ENCODE results near the gene CALY.

Gene CALY

GRCh38 chr10:133277277-133277992 is 59.3 kb downstream of the CALY start:
- Mint-ChIP-seq H3K27ac (ENCODE audit: low read depth) (peak overlapping the region; percentile 97), H3K27me3 (no peaks in the 10 kb centered on the region), H3K4me1 (peaks cover 36% of the 10 kb centered on the region), H3K4me3 (peak overlapping the region; percentile 88), H3K36me3 (ENCODE audit: insufficient read depth) (peaks cover 33% of the 10 kb centered on the region), H3K9me3 (no peaks in the 10 kb centered on the region)
- no peak for ATAC-seq (replicated peaks; ENCODE audit: extremely low read depth, poor library complexity, severe bottlenecking)
- no peak for DNase-seq (ENCODE audit: low spot score in 2 of 2)

GRCh38 chr10:133276435-133277201 is 60.1 kb downstream of the CALY start, which contains the start of gene ADAM8:
Gene ADAM8 (minus strand): TSS chr10:133276868. CDS start chr10:133276817, 51 bp downstream.
- peaks cover 36% of the 10 kb centered on the region for H3K36me3 Mint-ChIP-seq (ENCODE audit: insufficient read depth)
- H3K27ac Mint-ChIP-seq (ENCODE audit: low read depth), result peak within 1 kb of the TSS; percentile 97
- DNase-seq (ENCODE audit: low spot score in 2 of 2) (no peak), ATAC-seq (replicated peaks; ENCODE audit: extremely low read depth, poor library complexity, severe bottlenecking) (no peak)
- no peaks in the 10 kb centered on the region for H3K27me3 Mint-ChIP-seq
- peak within 1 kb of the TSS; percentile 88 for H3K4me3 Mint-ChIP-seq
- H3K4me1 Mint-ChIP-seq, result peaks cover 36% of the 10 kb centered on the region
- H3K9me3 Mint-ChIP-seq, result no peaks in the 10 kb centered on the region

DNA sequence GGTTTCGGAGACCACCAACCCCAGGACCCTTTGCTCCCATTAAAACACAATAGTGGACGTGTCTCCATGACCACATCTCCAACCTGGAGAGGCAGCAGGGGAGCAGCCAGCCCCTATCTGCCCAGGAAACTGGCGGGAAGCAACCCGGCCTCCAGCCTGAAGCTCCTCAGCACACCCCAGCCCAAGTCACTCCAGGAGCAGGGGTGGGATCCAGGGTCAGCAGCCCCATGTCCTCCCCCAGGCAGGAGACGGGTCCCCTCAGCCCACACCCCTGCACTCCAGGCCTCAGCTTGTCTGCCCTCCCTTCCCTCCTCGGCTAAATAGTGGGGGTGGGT is 60.6 kb downstream of the CALY start:
- H3K4me3 Mint-ChIP-seq, result peak overlapping the region; percentile 88
- peaks cover 36% of the 10 kb centered on the region for H3K4me1 Mint-ChIP-seq
- H3K36me3 Mint-ChIP-seq (ENCODE audit: insufficient read depth), result peaks cover 34% of the 10 kb centered on the region
- H3K27me3 Mint-ChIP-seq, result no peaks in the 10 kb centered on the region
- H3K9me3 Mint-ChIP-seq, result no peaks in the 10 kb centered on the region
- DNase-seq (ENCODE audit: low spot score in 2 of 2) (no peak), ATAC-seq (replicated peaks; ENCODE audit: extremely low read depth, poor library complexity, severe bottlenecking) (no peak)
- H3K27ac Mint-ChIP-seq (ENCODE audit: low read depth), result peak overlapping the region; percentile 97

- no peaks in the 10 kb centered on the region for H3K9me3 Mint-ChIP-seq
- no peak for DNase-seq (ENCODE audit: low spot score in 2 of 2)
- H3K4me1 Mint-ChIP-seq, result peaks cover 36% of the 10 kb centered on the region
- peak overlapping the region; percentile 88 for H3K4me3 Mint-ChIP-seq
- peak; percentile 21 for ATAC-seq (replicated peaks; ENCODE audit: extremely low read depth, poor library complexity, severe bottlenecking)
- peak overlapping the region; percentile 97 for H3K27ac Mint-ChIP-seq (ENCODE audit: low read depth)
- no peaks in the 10 kb centered on the region for H3K27me3 Mint-ChIP-seq
- H3K36me3 Mint-ChIP-seq (ENCODE audit: insufficient read depth), result peaks cover 35% of the 10 kb centered on the region
Observed at GRCh38 chr10:133275684-133276092, 61.0 kb downstream of the CALY start.

GRCh38 chr10:133274751-133275683 is 61.7 kb downstream of the CALY start:
- ATAC-seq (replicated peaks; ENCODE audit: extremely low read depth, poor library complexity, severe bottlenecking), result peak; percentile 59
- peaks cover 36% of the 10 kb centered on the region for H3K4me1 Mint-ChIP-seq
- peak overlapping the region; percentile 97 for H3K27ac Mint-ChIP-seq (ENCODE audit: low read depth)
- H3K36me3 Mint-ChIP-seq (ENCODE audit: insufficient read depth), result peaks cover 38% of the 10 kb centered on the region
- no peaks in the 10 kb centered on the region for H3K9me3 Mint-ChIP-seq
- peak overlapping the region; percentile 88 for H3K4me3 Mint-ChIP-seq
- DNase-seq (ENCODE audit: low spot score in 2 of 2), result peak; percentile 56 to 70
- no peaks in the 10 kb centered on the region for H3K27me3 Mint-ChIP-seq
